Muscle of arm (tissue), 12 donors: ENCODE data around the gene MAGI1. TPM values are rescaled to one million over a fixed set of nuclear protein-coding genes. Genes with fewer than 3 reads are reported as not detected.
"Not testable (repeated sequence)": the region's sequence is repeated elsewhere in the genome, so short reads cannot be mapped to it uniquely, and the experiment has no call there.

Experiments used
- DNase-seq: peaks from one replicate; pipeline ENCODE4 v3.0.0-alpha.2; 2013
- polyA plus RNA-seq, 12 donors: library from polyadenylated mRNA; unstranded; fragments of 120-200 nt; gene quantifications; one replicate each; pipeline ENCODE4 v1.2.1, GENCODE V29; 2013; ENCODE audit not compliant: insufficient read length in 12 of 12

Gene MAGI1
- polyA plus RNA-seq, 12 donors, result 10.7 to 34.9 (median 14.0) TPM; not detected in 1

DNA sequence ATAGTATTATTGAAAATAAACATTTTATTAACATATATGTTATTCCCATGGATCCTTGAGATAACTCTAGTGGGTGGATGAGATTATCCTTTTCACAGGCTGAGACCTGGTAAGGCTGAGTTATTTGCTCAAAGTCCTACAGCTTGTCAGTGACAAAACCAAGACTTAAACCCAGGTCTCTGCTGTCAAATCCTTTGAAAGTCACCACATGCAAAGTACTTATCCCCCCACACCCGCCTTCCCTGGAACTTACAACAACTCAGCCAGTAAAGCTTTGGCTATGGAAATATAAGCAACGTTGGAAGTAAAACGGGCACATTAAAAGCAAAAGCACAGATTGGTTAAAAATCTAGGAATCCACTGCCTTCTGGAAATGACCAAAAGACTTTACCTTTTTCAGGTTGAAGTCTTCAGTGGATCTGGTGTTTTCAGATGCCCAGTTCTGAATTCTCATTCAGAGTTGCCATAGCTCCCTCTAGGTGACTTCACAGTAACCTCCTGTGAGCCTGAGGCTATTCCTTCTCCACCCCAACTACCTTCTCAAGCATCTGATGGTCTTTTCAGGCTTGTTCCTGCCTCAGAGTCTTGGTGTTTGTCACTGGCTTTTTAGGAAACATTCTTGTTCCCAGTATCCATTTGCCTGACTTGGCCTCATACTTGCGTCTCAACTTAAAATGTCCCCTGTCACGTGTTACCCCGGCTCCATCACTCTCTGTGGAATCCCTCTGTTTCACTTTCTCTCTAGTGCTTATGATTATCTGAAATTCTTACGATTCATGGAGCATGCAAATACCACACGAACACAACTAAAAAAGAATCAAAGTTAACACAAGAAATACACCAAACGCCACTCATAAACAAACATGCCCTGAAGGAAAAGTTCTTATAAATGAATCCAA is 131.2 kb downstream of the MAGI1 start:
- DNase-seq, result no peak

DNA sequence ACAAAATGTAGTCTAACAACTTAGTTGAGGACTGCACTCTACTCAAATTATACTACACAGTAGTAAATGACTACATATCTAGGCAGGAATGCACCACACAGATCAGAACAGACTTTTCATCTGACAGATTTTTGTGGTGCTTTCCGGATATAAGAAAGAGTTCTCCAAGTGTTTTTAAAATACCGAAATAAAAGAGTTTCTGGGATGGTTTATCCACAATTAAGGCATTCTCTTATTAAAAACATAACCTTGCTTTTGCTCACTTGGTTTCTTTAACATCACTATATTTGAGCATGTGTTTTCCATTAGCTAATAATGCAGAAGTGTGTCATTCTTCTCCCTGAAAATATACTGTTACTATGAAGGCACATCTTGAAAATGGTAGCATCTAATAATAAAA is 132.9 kb downstream of the MAGI1 start:
- DNase-seq, result no peak

DNA sequence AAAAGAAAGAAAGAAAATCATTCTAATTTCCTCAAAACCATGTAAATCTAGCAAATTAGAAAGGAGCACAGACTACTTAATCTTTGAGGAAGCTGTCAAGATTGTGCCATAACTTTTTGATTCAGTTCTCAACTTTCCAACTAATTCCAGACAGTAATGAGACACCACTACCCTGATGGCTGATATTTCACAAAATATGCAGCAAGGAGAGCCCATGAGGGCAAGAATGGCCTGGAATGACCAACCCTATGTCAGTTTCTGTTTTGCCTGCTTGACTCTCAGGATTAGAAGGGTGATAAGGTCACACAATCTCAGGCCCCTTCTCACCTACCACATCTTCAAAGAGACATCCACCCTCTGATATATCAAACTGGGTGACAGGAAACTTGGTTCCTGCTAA is 134.7 kb downstream of the MAGI1 start:
- DNase-seq, result no peak

DNA sequence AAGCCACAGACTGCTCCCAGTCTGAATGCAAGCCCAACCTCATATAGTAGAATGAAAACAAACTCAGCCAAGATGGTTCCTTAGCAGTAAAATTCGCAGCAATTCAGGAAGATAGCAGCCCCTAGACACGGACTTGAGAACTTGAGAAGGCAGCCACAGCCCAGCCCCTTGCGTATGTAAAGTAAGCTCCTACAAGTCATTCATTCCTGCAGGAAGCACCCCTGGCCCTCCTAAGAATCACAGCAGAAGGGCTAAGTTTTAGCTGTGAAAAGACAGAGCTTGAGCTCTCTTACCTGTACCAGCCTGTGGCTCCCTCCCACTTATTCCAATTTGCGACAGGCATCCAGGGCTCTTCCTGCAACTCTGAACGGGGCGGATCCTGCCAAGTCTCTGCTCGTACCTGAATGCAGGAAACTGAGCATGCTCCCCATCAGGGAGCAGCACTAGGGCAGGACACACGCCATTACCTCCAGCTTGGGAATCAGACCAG is 136.4 kb downstream of the MAGI1 start:
- no peak for DNase-seq

DNA sequence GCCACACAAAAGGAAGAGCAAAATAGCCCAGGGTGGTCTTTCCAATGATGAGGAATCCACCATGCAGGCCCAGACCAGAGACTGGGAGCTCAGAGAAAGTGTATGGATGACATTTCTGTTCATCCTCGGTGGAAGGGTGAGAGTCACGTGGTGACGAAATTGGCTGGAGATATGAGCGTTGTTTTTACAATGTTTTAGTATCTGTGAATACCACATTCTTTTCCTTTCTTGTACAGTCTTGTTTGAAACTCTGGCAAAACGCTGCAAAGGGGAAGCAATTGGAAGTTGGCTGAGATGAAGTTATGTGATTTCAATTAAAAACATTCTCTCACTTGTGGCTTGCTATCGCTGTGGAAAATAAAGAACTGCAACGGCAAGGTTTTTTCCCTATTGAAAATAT is 137.5 kb downstream of the MAGI1 start:
- no peak for DNase-seq

DNA sequence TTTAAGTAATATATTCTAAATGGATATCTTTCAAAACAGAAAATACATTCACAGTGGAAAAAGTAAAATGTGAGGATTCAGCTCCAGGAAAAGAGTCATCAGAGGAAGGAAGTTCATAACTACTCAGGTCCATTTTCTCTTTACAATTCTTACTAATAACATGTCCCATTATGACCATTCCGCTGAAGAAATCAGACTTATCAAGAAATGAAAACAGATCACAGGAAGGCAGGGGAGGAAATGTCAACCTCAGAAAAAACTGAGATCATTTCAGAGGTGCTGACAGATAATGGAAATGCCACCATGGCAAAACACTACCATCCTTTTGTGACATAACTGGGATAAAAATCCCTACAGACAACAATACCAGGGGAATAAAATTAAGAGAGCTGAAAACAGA is 139.5 kb downstream of the MAGI1 start:
- no peak for DNase-seq

DNA sequence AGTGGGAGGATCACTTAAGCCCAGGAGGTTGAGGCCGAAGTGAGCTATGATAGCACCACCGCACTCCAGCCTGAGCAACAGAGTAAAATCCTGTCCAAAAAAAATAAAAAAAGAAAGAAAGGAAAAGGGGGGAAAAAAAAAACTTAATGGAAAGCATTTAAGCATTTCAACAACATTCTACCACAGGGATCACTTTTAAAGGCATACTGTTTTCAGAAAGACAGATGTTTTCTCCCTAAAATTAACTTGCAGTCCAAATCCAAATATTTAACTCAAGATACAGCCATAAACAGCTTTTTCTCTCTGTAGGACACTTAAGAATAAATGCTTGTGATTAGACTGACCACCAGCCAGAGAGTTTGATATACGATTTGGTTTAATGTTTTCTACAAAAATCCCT is 141.0 kb downstream of the MAGI1 start:
- no peak for DNase-seq

DNA sequence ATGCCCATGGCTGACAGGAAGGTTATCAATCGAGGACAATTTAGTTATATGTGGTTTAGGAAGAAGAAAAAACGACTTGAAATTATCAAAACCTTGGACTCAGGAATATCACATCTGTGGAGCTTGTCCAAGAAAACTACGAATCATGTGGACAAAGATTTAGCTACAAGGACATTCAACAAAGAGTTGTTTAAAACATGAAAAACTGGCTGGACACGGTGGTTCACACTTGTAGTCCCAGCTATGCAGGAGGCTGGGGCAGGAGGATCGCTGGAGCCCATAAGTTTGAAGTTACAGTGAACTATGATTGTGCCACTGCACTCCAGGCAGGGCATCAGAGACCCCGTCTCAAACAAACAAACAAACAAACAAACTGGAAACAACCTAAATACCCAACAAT is 142.4 kb downstream of the MAGI1 start:
- DNase-seq, result no peak

DNA sequence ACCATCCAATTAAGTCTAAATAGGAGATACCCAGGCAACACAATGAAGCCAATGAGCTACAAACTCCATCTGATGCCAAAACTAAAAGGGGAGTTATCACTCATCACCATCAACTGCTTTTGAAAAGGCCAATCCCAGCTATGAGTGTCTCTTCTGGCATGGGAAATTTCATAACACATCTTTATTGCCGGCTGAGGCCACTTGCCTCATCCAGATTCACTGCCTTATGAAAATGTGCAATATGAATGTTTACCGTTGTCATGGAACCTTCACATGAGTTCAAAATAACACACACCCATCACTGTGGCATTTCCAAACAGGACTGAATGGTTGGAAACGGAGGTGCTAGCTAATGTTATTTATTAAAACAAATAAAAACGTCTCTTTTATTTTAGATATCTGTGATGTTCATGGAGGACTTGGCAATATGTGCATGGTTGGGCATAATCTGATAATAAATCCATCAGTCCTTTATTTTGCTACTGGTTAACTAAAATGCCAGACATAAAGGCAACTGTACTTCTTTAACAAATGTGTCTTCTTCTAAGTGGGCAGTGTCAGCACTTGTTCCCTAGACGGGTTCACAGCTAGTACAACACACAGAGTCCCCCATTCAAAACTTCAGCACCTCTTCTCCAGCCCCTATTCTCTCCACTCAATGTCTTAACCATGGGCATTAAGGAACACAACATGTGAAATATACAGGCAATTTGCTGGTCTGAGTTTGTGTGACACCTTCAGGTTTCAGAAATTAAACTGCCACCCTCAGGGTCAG is 143.9 kb downstream of the MAGI1 start:
- DNase-seq, result no peak

DNA sequence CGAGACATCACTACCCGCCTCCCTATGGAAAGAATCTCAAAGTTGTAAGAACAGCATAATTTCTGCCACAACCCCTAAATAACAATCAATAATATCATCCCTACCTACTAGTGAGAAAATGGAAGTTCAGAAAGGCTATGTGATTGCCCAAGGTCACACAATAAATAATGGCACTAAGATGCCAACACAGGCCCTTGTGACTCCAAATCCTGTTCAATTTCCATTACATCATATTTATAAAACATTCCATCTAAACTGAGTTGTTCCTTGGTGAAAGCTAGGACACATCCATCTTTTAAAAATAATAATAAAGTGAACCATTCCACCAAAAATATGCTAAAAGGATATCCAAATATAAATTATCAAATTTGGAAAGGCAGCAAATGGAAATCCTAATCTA is 144.6 kb downstream of the MAGI1 start:
- DNase-seq, result no peak

DNA sequence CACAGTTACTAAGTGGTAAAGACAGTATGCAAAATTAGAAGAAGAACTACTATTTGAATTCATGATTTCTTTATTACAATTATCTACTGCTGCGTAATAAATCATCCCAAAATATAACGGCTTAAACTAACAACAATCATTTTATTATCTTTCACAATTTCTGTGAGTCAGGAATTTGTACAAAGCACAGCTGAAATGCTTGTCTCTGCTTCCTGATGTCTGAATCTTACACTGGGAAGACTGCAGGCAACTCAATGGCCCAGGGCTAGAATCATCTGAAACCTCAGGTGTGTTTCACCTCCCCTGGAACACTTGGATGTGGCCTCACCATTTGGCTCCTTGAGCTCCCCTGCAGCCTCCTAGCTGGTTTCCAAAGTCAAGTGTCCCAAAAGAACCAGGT is 145.1 kb downstream of the MAGI1 start:
- no peak for DNase-seq

DNA sequence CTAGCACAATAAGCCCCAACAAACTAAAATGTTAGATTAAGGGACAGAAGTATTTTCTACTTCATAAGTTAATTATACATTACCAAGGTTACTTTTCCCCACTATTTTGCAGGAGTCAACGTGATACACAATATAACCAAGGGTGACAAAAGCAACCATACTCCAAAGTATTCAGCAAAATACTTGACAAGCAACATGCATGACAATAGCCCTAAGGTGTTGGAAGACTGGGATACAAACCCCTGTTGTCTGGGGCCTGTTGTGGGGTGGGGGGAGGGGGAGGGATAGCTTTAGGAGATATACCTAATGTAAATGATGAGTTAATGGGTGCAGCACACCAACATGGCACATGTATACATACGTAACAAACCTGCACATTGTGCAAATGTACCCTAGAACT is 147.2 kb downstream of the MAGI1 start:
- DNase-seq, result not testable (repeated sequence)

DNA sequence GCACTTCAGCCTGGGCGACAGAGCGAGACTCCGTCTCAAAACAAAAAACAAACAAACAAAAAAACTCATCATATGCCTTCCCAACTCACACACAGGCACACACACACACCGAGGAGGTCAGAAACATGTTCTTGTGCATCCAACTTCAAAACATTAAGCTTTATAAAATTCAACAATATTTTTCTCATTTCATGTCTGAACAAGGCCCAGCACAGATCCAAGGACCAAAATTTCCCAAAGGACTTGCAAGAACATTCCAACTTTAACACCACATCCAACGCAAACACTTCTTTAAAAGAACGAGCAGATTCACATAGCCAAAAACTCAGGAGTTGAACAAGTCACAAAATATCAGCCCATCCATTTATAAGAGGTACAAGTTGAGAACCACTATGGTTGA is 148.4 kb downstream of the MAGI1 start:
- no peak for DNase-seq

DNA sequence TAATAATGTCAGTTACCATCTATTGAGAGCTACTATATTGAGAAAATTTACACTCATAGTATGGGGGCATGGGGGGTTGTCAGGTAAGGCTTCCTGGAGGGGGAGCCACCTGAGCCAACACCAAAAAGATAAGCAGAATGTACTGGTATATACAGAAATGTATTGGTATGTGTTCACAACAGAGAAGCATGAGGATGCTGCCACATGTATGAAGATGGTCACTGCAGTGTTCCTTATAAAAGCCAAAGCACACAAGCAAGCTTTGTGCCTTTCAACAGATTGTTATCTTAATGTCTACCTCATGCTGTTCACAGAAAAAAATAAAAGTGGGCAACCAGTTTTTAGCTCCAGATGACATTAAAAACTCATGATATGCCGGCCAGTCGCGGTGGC is 149.0 kb downstream of the MAGI1 start:
- no peak for DNase-seq

DNA sequence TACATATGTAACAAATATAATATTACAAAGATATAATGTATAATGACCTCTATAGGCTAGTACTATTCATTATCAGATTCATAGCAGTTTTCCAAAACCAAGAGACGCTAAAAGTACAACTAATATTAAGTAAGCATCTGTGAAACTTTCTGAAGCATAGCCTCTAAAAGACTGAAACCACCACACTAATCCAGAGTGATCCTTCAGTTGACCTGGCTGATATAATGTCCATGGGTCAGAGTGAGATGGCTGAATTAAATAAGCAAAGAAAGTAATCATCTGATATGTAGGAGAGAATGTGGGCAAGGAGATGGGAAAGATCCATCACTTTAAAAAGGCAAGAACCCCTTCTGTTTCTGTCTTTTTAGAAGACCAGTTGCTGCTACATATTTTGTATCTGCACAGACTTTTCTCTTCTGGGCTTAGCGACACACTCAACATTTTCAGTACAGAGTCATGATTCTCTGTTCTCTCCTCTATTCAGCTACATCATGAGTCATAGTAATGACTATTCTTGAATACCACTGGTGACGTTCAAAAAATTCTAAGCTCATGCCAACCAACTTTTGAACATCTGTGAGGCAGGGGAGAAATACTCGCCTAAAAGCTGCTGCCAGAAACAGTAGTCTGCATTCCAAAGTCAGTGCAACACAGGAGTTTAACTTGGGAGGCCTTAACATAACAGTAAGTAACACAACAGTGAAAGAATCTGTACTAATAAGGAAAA is 149.6 kb downstream of the MAGI1 start:
- no peak for DNase-seq

DNA sequence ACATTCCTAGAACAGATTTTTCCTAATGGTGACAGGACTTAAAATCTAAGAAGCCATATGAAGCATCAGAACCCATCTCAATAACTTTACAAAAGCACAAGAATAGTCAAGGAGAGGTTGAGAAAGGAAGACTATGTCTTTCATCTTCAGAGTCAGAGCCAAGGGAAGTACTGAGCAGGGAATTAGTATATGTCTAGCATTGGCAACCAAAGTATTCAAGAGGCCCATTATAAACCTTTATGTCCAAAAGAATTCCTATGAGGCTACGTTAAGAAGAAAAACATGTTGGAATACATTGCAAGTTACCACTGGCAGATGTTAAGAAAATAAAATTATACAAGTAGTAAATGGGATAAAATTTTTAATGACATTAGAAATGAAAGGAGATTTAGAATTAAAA is 150.5 kb downstream of the MAGI1 start:
- DNase-seq, result no peak

DNA sequence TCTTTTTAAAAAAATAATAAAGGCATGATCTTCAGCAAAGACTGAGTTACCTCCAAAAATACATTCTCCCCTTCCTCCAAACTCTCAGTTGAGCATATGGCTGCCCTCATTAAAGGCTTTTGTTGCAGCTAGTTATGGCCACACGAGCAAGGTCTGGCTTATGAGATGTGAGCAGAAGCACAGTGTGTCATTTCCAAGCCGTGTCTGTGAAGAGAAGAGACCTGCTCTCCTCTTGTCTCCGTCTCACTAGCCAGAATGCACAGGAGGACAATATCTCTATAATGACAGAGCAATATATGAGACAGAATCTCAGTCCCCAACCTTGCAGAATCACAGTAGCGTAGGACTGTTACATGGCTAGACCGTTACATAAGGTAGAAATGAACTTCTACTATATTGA is 152.3 kb downstream of the MAGI1 start:
- no peak for DNase-seq

DNA sequence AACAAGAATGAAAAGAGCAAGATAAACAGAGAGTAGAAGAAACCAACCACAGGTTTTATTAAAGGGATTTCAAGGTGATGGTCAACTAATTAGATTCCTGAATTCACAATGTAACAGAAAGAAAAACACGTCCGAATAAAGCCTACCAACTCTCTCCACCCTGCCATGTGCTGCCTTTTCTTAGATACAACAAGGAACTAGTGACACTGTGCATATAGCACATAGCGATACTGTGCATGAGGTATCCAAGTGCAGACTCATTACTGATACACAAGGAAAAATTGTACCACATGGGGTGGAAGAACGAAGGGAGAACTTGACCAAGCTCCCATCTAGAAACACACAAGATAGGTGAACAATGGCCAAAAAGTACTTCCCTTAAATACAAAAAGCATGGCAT is 154.6 kb downstream of the MAGI1 start:
- DNase-seq, result no peak

DNA sequence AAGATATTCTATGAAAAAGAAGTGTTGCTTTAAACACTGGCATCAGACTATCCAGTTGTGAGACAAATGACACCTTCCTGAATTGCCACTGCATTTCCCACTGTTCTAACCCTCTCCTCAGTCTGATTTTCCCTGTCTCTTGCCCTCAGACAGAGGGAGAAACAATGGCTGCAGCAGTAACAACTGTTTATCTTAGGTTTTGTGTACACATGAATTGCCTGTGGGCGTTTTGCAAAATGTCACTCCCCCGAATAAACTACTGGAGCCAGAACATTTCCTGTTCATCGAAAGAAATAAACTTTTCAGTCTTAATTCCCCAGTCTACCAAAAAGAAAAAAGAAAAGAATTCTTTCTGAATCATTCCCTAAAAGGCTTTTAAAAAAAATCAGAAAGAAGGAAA is 155.1 kb downstream of the MAGI1 start:
- DNase-seq, result no peak

DNA sequence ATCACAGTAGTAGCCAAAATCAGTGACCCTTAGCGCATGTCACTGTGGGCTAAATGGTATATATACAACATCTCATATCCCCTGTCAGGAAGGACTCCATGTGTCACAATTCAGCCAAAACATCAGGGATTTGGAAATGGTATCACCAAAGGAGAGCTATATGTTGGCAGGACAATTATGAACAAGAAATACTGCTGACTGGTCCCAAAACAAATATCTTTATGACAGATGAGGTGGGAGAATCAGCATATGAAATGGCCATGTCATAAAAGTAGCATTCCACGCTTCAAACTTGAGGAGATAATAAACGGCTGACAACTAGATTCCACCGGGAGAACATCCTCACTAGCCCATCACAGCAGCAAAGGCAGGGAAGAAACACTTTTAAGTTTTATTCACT is 158.4 kb downstream of the MAGI1 start:
- DNase-seq, result no peak

DNA sequence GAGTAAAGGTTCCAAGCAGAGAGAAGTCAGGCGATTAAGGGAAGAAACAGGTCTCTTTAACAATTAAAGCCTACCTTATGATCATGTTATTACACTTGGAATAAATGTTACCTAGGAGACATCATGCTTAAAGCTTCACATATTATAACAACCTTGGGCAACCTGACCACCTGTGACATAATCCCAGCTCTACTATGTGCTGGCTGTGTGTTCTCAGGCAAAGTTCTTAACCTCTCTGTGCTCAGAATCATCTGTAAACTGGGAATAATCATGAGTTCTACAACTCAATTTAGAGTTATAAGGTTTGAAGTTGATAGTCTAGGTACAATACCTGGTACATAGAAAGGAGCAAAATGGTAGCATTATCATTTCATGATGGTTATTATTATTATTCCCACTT is 159.3 kb downstream of the MAGI1 start:
- DNase-seq, result no peak

DNA sequence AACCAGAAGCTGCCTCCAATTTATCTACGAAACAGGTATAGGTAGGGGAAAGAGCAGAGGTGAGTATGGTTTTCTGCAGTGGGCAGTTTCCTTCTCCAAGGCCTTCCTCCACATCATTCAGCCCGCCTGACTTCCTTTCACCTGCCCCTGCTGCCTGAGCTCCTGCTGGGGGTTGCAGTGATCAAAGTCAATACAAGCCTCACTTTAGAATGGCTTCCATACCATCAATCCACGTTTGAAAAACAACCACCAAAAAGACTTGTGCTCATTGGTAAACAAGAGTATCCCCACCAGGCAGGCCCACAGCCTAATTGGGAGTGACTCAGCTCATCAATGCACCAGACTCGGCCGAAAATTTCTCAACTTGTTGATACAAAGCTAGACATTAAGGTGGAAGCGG is 159.9 kb downstream of the MAGI1 start:
- no peak for DNase-seq
